ENCODE results near the gene AKNA. TPM values are rescaled to one million over a fixed set of nuclear protein-coding genes. Genes with fewer than 3 reads are reported as not detected.

The AKNA gene, protein sequence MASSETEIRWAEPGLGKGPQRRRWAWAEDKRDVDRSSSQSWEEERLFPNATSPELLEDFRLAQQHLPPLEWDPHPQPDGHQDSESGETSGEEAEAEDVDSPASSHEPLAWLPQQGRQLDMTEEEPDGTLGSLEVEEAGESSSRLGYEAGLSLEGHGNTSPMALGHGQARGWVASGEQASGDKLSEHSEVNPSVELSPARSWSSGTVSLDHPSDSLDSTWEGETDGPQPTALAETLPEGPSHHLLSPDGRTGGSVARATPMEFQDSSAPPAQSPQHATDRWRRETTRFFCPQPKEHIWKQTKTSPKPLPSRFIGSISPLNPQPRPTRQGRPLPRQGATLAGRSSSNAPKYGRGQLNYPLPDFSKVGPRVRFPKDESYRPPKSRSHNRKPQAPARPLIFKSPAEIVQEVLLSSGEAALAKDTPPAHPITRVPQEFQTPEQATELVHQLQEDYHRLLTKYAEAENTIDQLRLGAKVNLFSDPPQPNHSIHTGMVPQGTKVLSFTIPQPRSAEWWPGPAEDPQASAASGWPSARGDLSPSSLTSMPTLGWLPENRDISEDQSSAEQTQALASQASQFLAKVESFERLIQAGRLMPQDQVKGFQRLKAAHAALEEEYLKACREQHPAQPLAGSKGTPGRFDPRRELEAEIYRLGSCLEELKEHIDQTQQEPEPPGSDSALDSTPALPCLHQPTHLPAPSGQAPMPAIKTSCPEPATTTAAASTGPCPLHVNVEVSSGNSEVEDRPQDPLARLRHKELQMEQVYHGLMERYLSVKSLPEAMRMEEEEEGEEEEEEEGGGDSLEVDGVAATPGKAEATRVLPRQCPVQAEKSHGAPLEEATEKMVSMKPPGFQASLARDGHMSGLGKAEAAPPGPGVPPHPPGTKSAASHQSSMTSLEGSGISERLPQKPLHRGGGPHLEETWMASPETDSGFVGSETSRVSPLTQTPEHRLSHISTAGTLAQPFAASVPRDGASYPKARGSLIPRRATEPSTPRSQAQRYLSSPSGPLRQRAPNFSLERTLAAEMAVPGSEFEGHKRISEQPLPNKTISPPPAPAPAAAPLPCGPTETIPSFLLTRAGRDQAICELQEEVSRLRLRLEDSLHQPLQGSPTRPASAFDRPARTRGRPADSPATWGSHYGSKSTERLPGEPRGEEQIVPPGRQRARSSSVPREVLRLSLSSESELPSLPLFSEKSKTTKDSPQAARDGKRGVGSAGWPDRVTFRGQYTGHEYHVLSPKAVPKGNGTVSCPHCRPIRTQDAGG (N-terminal part only)
- 0.20 and 0.87 TPM in 2 replicates for total RNA-seq

DNA sequence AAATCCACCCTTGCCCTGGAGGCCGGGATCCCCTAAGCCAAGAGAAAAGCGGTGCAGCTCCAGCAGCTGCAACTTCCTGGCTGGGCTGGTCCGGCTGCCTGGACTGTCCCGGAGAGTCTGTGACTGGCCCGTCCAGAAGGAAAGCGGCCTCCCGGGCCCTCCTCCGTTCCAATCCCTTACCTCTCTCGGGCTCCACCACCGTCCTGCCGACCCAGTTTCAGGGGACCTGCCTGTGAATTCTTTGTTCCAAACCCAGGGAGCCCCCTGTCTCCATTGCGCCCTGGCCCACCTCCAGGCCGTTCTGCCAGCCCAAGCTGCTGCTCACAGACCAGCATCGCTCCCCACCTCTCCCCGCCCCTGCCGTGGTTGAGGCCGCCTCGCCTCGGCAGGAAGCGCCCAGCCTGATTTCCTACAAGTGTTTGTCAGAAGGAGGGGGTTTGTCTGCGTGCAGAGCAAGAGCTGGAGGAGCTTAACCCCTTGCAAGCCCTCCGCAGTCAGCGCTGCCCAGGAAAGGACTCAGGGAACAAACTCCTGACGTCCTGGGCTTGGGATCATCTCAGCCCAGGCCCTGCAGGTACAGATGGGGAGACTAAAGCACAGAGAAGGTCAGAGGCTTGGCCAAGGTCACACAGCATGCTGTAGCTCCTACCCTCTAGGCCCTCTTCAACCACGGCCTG lies at the start of gene AKNA:
Gene AKNA (minus strand): TSS at position 303 of the 677 bp plus-strand sequence. CDS start 6,649 bp downstream, outside the sequence.
- peak in 1 of 2 donors; percentile 88 for DNase-seq (ENCODE audit: low read depth in 2 of 2)

DNA sequence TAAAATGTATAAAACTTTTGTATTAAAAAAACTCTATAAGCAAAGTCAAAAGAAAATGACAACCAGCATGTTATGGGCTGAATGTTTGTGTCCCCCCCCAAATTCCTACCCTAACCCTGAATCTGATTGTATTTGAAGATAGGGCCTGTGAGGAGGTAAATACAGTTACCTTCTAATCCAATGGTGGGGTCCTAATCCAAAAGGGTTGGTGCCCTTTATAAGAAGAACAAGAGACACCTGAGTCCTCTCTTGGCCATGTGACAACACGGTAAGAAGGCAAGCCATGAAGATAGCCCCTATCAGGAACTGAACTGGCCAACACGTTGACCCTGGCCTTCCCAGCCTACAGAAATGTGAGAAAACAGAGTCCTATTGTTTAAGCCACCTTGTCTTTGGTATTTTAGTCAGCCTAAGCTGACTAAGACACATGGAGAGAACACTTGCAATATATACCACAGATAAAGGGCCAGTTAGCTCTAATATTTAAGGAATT lies 49.7 kb upstream of the AKNA start:
- no peak for DNase-seq (ENCODE audit: low read depth in 2 of 2)

DNA sequence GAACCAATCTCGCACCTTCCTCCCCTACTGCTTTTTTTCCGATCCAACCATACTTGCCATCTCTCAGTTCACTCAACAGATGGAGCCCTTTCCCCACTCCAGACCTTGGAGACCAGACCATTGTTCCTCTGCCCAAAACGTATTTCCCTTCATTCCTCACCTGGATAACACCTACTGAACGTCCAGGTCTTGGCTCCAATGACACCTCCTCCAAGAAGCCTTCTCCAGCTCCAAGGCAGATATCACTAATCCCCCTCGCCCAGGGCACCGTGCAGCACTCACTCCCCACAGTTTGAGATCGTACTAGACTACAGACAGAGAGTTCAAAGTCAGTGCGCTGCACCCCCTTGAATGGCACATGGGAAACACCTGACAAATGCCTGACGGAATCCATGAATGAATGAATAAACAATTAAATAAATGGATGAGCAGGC lies 47.1 kb upstream of the AKNA start:
- peak; percentile 52 to 60 for DNase-seq (ENCODE audit: low read depth in 2 of 2)

DNA sequence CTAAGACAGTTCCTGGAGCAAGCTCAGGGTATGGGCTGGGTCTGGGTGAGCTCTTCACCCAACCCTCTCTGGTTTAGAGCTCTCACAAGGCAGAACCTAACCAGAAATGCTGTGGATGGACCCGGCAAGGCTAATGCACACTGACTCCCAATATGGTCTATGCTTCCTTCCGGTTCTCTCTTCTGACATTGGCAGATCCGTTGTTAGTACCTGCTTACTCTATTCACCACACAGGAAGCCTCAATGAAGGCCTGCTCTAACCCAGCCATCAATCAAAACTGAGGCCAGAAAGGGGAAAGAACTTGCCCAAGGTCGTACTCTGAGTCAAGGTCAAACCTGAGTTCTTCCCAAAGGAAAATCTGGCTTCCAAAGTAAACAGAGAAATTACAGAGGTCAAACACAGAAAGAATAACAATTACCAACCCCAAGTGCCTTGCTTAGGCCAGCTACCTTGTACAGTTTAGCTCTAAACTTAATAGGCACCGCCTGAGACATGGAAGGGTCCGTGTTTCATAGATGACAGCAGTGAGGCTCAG lies 46.0 kb upstream of the AKNA start:
- no peak for DNase-seq (ENCODE audit: low read depth in 2 of 2)

DNA sequence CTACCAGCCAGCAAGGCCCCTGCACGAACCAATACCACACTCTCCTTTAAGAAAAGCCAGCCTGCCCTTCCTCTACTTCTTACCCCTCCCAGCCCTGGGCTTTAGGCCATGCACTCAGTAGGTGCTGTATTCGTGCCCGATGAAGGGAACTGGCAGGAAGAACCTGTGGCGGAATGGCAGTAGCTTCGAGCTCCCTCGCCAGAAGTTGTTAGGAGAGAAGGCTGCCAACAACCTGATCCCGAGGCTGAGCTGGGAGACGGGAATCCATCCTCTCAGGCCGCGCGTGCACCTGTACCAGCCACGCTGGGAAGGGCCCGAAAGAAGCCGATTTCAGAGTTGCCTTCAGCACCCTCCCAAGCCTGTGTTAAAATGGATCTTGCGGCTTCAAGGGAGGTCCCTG lies 45.3 kb upstream of the AKNA start:
- no peak for DNase-seq (ENCODE audit: low read depth in 2 of 2)

DNA sequence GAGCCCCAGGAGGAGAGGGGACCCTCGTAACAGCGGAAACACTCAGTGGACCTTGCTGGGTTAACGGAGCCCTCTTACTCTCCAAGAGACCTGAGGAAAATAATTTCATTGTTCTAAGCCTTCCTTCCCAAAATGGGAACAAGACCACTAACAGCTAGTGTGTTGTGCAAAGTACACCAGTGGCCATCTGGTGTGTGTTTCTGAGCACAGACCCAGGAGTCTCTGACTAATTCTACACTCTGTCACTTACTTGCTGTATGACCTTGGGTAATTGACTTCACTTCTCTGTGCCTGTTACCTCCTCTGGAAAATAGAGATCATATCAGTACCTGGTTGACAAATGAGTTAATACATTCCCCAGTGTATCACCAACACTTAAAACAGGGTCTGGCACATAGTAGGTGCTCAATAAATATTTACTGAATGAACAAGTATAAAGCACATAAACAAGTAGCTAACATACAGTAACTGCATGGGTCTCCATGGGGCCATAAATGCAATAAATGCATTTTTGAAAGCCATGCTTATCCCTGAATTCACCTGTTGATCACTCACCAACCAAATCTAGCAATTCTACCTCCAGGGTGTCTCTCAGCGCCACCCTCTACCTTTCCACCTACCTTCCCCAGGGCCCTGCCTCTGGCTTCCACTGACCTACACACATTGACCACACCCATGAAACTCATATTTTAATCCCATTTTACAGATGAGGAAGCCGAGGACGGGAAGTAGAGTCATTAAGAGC lies 44.7 kb upstream of the AKNA start:
- no peak for DNase-seq (ENCODE audit: low read depth in 2 of 2)

DNA sequence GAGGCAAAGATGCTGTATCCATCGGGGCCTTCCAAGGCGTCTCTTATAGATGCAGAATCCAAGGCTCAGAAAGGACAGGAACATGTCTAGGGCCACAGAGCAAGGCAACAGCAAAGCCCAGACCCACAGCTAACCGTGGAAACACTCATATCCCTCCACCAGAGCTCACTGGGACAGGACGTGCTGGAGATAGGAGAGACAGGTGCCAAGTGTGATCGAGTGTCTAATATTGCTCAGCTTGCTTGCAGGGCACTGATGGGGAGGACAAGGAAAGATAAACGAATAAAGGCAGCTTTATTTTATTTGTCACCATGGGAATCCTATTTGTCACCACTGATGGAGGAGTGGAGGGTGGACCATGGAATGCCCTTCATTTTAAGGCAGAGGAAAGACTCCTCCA lies 44.0 kb upstream of the AKNA start:
- no peak for DNase-seq (ENCODE audit: low read depth in 2 of 2)

DNA sequence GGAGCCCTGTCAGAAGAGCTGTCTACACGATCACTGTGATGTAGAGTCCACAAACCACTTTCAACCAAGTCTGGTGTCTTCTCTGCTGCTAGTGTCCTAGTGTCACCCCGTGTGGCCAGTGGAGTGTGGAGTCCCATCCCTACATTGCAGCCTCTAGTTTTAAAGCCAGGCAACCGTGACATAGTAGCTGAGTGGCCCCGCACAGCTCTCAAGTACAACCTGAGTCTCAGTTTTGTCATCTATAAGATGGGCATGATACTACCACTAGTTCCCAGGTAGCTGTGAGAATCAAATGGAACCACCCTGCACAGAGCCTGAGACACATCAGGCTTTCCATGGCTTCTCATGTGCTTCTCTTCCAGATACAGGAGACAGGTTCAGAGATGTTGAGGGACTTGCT lies 43.2 kb upstream of the AKNA start:
- DNase-seq (ENCODE audit: low read depth in 2 of 2) = no peak

DNA sequence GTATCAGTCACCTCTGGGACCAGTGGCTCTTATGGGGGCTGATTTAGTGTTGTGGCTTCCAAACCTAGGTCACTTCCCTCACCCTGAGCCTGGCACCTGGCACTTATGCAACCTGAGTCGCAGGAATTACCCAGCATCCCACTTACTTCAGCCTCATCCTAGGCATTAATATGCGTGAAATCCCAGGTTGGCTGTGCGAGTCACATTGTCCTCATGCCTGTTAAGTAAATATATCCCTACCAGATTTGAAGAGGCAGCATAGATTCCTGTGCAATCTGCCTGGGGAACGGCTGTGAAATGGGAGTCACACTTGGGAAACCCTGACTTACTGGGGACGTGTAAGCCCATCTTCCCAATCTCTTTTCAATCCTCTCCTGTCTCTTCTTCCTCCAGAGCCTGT lies 42.7 kb upstream of the AKNA start:
- DNase-seq (ENCODE audit: low read depth in 2 of 2) = no peak

DNA sequence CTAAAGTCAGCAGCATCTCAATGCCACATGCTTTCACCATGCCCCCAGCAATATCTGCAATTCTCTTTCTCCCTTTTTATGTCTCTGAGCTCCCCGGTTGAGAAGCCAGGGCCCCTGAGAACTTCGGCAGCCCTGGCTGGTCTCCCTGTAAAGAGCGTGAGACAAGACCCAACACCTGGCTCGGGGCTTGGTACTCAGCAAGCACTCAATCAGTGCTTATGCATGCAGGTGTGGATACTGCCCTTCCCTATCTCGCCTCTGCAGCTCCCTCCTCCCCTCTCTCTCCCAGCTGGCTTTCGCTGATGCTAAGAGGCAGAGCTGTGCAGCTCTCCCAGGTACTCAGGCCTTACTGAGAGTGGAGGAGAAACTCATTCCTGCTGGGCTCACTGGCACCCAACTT lies 41.7 kb upstream of the AKNA start:
- DNase-seq (ENCODE audit: low read depth in 2 of 2) = no peak

DNA sequence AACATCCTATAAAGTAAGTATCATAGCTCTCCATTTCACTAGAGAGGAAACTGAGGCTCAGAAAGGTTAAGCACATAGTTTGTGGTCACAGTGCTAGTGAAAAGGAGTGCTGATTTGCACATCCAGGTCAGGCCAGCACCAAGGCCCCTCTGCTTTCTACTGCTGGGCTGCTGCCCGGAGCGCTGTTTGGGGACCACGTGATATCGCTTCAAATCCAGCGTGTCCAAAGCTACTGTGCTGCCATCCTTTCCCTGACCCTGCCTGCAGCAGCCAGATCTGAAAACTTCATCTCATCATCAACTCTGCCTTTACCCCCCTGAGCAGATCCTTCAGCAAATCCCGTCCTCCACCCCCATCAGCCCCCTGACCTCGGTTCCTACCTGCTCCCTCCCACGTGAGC lies 40.7 kb upstream of the AKNA start:
- DNase-seq (ENCODE audit: low read depth in 2 of 2) = no peak

DNA sequence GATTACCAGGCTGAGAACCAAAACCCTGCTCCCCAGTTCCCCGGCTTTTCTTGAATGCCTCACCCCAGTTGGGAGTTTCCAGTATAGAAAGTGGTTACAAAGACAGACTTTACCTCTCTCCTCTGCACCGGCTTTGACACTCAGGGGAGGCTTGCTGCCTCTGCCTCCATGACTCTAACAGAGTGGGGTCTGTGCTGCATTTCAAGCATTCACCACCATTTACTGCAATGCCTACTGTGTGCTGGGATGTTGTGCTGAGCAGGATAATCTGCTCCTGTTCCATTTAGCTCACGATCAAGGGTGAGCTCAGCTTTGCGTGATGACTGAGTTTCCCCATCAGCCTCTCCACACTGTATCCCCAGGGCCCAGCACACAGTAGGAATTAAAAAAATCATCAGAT lies 39.9 kb upstream of the AKNA start:
- DNase-seq (ENCODE audit: low read depth in 2 of 2) = no peak

DNA sequence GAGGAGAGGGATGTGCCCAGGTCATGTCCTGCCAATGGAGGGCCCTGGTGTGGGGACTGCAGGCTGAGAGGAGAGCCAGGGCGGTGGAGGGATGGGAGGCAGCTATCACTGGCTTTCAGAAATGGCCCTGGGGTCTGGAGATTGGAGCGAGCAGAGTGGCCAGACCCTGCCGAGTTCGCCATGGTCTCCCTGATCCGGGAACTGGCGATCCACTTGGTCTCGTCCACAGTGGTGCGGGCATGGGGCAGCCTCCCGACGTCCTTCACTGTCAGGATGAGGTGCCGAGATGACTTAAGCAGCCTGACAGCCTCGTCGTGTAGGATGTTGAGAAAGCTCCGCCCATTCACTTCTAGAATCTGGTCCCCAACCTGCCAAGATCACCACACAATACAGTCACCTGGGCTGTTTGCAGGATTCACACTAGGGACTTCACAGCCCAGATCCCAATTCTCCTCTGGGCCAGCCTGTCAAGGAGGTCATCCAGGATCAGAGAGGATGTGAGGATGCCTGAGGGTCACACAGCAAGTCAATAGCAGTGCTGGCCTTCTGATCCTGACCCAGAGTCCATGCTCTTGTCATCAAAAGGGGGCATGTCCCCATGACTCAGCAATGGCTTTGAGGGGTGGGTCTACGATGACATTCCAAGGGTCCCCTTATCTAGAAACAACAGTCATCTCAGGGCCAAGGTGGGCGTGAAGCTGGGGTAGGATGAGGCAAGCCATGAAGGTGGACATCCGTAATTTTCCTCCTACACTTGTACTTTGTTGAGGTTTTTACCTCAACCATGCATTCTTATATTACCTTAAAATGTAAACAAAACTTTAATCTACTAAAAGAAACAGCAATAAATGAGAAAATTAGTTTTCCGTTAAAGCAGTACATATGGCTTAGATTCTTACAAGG lies 38.5 kb upstream of the AKNA start:
- DNase-seq (ENCODE audit: low read depth in 2 of 2) = no peak

DNA sequence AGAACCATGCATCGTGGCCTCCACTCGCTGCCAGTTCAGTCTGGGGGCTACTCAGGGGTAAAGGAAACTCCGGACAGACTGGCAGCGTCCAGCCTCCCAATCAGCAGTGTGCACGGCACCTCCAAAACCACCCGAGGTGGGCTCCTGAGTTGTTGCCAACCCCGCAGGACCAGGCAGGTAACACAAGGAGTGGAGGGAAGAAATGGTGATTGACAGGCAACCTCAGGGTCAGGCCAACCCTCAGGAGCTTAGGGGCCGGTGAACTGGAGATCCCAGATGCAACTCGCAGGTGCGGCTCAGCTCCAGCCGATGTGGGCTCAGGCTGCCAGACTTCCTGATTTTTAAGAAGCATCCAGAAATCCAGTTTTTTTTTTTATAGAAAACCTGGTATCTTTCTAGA lies 37.3 kb upstream of the AKNA start:
- DNase-seq (ENCODE audit: low read depth in 2 of 2) = no peak

DNA sequence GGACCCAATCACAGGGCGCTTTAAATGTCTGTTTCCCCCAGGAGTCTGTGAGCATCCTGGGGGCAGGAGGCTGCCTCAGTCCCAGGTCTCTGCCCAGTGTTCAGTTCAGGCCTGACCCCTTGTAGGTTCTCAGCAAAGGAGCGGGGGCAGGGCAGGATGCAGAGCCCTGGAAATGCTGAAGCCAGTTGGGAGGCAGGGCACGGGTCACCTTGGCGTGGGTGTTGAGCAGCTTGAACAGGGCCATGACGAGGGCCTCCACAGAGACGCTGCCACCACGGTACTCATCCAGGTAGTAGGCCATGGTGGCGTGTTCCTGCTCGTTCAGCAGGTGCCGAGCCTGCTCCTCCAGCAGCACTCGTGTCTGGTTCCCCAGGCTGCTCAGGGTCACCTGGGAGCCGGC lies 36.3 kb upstream of the AKNA start:
- DNase-seq (ENCODE audit: low read depth in 2 of 2) = no peak

DNA sequence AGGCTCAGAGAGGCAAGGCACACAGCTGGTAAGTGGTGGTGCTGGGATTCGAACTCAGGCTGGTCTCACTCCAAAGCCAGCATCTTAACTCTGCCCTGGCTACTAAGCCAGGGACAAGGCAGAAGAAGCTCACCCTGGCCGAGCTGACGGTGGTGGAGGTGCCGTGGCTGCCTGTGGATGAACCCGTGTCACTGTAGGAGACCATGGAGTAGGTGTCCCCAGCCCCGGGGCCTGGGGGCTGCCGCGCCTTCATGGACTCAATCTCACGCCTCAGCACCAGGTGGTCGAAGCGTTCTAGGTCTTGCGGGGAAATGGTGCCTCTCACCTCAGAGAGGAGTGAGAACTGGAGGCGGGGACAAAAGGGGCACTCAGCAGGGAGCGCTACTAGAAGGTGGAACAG lies 35.4 kb upstream of the AKNA start:
- no peak for DNase-seq (ENCODE audit: low read depth in 2 of 2)

DNA sequence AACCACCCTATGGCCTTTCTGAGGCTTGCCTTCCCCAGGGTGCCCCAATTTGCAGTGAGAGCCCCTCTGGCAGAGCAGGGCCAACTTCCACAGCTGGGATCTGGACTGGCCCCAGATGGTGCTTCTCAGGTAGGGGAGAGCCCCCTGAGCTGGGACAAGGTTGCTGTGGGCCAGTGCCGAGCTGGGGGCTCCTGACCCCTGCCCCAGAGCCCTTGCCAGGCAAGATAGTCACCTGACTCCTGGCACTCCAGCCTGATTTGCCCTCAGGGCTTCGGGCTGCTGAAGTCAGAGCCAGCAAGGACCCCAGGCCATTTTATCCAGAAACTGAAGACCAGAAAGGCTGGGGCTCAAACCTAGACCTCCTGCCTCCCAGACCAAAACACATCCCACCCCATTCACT lies 33.4 kb upstream of the AKNA start:
- no peak for DNase-seq (ENCODE audit: low read depth in 2 of 2)

DNA sequence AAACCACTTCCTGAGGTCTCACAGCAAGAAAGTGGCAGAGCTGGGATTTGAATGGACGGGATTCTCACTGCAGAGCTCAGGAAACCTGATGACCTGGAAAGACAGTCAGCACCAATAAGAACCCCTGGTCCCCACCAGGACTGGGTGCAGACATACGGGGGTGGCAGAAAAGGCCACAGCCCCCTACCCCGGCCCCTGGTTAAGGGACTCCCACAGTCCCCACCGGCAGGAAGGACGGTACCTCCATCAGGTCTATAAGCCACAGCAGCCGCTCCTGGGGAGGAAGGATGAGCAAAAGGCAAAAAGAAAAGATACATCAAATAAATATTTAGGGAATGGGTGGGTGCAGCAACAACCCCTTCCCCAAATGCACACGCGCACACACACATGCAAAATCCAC lies 32.0 kb upstream of the AKNA start:
- DNase-seq (ENCODE audit: low read depth in 2 of 2) = no peak

DNA sequence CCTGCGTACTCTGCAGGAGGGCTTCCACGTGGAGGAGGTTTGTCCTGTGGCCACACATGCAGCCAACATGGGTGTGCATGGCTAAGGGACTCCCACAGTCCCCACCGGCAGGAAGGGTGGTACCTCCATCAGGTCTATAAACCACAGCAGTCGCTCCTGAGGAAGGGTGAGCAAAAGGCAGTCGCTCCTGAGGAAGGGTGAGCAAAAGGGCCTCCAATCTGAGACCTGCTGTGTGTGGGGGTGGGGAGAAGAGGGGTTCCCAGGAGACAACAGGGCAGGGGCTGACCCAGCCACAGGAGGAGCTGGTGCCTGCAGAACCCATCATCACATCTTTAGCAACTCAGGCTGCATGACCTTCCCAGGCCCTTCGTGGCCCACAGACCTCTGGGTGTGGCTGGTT lies 30.3 kb upstream of the AKNA start:
- DNase-seq (ENCODE audit: low read depth in 2 of 2) = no peak

Data from lung microvascular endothelial cell (primary cell).